Occipital lobe (tissue), 2 donors: ENCODE data around the gene BCR. TPM values are rescaled to one million over a fixed set of nuclear protein-coding genes. Genes with fewer than 3 reads are reported as not detected.

Experiments
- DNase-seq: peaks from one replicate; lab custom pipeline; 2025; lab: John Stamatoyannopoulos, UW
- total RNA-seq: library from RNA; depleted of rRNA; stranded (reverse); fragments of >200 nt; gene quantifications from one replicate; pipeline ENCODE4 v1.2.3, GENCODE V29; 2014

BCR gene
- total RNA-seq, 1 donor from 2014 or later: 53.2 TPM

DNA sequence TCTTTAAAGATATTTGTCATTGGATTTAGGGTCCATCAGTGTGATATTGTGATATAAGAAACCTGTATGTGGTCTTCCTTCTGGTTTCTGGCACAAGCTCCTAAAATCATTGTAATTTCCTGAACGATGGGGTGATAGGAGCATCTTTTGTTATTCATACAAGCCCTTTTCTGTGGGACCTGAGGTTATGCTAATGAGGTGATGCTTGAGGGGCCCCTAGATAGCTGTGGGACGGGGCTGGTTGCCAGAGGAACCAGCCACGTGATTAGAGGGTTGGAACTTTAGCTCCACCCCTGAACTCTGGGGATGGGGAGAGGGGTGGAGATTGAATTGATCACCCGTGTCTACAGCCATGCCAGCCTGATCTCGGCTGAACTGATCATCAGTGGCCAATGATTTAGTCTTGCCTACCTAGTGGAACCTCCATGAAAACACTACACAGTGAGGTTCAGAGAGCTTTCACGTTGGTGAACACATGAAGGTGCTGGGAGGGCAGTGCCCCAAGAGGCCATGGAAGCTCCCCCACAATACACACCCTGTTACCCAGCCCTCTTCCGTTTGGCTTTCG is 62.8 kb downstream of the BCR start:
- no peak for DNase-seq

DNA sequence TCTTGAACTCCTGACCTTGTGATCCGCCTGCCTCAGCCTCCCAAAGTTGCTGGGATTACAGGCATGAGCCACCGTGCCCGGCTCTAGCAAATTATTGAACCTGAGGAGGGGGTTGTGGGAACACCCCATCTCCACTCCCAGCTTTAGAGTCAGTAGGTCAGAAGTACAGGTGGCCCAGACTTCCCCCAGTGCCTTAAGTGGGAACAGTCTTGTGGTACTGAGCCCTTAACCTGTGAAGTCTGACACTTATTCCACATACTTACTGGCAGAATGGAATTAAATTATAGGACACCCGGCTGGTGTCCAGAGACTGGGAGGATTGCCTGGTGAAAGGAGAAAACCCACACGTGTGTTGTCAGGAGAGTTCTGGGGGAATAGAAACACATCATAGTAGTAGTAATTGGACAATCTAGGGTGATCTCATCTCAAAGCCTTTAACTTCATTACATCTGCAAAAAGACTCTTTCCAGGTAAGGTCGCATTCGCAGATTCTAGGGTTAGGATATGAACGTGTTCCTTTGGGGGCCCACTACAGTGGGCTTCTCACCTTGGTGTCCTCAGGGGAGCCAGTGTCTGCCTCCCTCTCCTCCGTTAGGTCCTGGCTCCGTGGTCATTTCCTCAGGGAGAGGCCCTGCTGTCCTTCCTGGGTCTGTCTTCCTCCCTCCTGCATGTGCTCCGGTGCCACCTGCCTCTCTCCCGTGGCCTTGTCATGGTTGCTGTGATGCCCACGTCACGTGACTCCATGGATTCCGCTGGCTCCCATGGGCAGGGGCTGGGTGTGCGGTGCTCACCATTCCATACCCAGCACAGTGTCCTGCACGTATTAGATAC is 63.8 kb downstream of the BCR start:
- DNase-seq: no peak

DNA sequence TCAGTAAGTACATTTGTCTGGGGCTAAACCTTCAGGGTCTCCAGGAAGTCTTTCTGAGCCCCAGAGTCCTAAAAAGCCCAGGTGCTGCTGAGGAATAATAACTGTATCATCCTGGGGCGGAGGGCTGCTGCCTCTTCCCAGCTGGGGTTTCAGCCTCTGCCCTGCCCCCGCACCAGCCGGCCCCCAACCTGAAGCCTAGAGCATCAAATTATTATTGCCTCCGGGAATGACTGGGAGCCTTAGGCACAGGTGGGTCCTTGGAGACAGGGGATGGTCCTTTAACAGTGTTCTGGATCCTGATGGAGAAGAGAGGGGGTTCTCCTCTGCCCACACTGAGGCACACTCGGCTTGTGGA is 64.4 kb downstream of the BCR start:
- DNase-seq: no peak

DNA sequence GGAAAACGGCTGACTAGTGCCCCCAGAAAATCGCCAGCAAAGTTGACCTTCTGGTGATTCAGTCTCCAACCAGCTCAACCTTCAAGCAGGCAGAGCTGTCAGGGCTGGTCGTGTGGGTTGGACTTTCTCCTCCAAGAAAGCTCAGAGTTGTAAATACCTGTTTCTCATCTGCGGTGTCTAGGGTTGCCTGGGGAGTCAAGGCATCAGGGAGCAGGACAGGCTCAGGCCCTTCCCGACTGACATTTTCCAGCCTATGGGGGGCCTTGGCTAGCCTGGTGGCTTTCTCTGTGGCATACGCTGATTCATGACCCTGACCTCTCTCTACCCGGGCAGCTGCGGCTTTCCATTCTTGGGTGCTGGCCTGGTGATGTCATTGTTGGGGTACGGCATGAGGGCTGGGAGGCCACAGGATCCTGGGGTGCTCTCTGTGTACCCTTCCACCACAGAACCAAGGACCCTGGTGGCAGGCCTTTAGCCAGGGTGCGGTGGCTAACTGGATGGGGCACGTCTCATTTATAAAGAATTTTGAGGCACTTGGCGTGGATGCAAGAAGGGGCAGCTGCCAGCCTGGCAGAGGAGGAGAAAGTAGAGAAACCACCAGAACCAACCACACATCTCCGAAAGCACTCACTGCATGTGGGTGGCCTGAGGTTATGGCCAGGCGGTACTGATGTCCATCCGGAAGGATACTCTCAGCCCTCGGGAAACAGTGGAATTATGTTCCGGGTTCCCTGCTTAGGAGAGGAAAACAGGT is 64.9 kb downstream of the BCR start:
- no peak for DNase-seq

DNA sequence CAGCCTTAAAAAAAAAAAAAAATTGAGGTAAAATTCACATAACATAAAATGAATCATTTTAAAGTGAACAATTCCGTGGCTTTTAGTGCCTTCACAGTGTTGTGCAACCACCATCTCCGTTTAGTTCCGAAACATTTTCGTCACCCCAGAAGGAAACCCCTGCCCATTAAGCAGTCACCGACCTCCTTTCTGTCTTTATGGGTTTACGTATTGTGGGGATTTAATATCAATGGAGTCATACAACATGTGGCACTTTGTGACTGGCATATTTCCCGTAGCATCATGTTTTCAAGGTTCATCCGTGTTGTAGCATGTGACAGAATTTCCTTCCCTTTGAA is 65.5 kb downstream of the BCR start:
- DNase-seq: no peak

DNA sequence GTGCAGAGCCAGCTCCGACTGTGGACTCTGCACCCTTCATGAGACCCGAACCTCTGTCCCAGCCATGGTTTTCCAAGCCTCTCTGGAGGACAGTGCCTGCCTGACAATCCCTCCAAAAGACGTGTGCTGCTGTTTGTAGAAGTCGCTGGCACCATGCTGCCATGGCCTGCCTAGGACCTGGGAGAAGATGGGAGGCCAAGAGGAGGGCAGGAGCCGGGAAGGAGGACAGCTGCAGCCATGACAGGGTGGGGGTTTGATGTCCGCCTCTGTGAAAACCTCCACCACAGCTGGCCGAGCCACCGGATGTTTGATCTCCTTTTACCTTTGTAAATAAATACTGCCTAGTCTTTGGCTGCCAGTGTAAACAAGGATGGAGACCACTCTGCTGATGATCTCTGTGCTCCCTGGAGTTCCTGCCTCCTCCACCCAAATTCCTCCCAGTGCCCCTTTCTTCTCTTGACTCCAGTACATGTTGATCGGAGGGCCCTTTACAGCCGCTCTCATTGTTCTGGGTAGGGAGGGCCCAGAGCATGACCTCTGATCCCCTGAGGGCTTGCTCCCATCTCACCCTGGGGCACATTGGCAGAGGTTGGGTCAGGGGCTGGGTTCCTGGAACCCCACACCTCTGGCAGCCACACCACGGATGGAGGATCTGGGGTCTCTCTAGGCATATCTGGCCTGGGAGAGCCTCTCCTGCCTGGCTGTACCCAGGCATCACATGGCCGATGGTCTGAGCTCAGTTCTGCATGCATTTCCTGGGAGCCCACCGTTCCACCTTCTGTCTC is 66.9 kb downstream of the BCR start:
- DNase-seq: no peak

DNA sequence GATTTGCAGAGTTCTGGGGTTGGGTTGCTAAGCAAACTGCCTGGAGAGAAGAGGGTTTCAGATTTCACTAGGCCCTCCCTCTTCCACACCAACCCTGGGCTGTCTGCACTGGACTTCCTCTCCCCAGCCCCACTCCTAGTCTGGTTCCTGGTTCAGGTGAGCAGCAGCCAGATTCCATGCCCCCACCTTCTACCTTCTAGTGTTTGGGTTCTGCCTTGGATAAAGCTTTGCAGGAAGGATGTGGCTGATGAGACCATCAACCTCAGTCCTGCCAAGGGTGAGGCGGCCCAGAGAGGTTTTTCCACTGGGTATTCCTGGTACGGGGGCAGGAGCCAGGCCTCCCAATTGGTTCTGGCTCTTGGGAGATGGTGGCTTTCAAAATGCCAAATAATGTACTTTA is 68.3 kb downstream of the BCR start:
- no peak for DNase-seq

DNA sequence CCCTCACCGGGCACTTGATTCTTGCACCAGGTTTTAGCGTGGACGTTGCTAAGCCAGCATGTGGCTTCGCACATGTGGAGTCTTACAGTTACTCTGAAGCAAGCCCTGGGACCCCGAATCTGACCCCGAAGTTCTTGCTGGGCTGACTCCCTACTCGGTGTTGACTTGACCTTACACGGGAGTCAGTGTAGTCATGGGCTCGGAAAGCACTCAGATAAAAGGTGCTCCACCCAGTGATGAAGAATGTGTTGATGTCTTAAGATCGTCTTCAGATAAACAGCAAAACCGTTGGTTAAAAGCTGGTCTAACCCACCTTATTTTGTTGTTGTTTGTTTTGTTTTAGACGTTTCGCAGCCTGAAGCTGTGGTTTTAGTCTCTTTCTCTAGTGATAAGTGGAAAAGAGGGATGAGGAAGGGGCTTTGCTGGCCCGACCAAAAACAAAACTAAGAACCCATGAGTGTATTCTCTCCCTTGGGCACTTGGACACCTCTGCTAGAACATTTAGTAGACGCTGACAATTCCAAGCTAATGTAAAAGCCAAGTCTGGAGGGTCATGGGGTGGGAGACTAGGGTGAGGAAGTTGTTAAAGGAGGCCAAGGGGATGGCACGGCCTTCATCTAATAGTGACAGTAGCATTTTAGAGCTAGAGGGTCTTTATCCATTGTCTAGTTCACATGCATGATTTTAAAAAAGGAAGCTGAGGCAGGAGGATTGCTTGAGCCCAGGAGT is 69.9 kb downstream of the BCR start:
- no peak for DNase-seq

DNA sequence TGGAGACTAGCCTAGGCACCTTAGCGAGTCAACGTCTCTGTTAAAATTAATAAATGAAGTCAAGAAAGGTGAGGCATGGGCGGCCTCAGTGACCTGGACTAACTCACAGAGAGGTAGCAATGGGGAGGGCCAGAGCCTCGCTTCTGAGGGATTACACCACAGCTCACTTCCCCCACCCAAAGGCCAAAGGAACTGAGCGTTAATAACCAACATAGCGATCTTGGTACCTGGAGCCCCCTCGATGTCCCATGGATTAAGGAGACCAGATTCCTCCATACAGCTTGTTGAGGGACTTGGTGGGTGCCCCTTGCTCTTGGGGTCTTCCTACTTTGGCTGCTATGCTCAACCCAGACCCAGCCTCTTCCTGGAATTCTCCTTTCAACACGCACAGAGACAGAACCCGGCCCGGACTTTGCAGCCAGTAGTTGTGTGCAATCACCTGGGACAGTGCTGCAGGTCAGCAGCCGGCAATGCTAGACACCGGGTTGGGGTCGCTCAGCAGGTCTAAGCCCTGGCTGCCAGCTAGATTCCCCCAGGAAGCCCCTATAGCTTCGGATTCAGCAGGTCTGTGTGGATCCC is 70.6 kb downstream of the BCR start:
- no peak for DNase-seq

DNA sequence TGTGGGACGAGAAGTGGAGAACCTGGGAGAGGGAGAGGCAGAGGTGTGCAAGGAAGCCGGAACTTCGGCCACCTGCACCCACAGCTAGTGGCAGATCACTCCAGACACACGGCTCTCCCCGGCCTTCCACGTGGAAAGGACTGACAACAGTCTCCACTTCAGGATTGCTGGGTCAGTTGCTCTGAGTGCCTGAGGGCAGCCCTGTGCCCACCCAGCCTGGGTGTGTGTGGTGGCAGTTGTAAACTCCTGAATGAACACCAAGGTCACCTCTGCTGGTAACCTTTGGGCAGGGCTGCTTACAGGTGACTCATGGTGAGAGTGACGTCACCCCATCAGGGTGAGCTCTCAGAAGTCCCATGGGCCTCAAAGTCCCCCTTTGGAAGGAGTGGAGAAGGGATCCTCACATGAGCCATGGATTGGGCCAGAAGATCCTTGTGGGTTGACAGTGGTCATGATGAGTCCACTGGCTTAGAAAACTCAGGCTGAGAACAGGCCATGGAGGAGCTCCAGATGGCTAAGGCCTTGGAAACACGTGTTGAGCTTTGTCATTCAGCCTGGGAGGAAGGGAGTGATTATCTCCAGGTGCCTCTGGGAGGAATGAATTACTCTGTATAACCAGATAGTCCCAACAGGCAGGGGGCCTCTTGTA is 71.3 kb downstream of the BCR start:
- DNase-seq: no peak

DNA sequence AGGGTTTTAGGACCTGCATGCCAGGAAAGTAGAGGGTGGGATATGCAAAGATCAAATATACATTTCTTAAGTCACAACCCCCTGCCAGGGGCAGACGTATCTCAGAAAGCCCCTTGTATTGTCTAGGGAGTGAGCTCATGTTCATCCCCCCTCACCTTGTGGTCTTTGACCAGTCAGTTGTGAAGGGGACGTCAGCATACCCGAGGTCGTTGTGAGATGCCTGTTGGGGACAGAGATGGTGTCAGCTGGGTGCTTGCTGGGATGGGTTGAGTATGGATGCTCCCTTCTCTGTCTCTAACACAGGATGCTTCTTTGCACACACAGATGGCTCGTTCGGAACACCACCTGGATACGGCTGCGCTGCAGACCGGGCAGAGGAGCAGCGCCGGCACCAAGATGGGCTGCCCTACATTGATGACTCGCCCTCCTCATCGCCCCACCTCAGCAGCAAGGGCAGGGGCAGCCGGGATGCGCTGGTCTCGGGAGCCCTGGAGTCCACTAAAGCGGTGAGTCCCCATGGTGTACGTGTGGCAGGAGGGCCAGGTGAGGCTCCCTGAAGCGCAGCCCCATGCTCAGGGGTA is 73.3 kb downstream of the BCR start:
- no peak for DNase-seq

DNA sequence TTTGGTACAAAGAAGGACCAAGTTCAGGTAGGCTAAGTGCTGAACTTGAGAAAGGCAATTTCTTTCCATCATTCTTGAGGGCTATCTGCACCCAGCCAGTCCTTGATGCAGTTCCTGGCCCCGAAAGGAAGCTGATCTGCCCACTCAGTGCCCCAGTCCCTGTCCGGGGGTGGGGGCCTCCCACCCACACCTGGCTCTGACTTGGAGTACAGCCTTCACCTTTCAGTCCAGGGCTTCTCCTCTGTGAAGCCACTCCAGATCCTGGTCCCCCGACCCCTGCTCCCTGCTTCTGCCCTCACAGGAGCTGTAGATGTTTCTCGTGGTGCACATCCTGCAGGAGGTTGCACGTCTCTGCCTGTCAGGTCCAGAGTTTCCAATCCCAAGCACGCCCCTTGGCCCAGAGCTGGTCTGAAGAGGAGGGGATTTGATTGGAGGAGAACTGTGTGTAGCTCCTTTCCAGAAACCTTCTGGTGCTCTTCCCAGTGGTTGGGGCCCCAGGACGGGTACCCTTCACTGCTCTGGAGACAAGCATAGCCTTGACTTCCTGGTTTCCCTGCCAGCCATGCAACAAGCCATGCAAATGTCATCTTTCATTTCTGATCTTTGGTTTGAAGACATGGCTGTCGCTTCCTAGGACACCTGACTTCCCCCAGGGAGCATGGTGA is 75.3 kb downstream of the BCR start:
- DNase-seq: no peak

DNA sequence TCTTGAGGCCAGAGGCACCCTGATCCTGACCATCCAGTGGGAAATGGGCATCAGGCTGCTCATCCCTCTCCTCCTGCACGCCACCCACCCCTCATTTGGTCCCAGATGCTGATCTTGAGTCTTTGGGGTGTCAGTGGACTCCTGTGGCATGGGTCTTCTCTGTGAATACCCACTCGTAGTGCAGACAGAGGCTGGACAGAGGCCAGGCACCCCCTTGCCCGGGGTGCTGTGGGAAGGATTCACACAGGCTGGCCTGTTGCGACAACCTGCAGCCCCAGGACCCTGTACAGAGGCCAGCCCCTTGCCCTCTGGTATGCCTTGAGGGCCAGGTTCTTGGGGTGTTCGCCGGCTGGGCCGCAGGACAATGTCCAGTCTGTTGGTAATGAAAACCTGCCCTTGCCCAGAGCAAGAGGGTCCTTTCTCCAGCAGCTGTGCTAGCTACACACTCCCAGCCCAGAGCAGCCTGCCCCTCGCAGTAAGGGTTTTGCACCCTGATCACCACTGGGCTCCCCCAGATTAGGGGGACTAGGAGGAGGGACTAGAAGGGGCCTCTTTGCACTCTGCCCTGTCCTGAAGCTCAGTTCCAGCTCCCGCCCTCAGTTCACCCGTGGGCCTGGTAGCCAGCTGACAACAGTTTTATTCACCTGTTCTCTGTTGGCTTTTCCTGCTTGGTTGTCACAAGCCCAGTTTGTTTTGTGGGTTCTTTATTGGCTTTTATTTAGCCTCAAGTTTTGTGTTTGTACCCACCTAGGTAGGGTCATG is 76.0 kb downstream of the BCR start:
- DNase-seq: no peak

DNA sequence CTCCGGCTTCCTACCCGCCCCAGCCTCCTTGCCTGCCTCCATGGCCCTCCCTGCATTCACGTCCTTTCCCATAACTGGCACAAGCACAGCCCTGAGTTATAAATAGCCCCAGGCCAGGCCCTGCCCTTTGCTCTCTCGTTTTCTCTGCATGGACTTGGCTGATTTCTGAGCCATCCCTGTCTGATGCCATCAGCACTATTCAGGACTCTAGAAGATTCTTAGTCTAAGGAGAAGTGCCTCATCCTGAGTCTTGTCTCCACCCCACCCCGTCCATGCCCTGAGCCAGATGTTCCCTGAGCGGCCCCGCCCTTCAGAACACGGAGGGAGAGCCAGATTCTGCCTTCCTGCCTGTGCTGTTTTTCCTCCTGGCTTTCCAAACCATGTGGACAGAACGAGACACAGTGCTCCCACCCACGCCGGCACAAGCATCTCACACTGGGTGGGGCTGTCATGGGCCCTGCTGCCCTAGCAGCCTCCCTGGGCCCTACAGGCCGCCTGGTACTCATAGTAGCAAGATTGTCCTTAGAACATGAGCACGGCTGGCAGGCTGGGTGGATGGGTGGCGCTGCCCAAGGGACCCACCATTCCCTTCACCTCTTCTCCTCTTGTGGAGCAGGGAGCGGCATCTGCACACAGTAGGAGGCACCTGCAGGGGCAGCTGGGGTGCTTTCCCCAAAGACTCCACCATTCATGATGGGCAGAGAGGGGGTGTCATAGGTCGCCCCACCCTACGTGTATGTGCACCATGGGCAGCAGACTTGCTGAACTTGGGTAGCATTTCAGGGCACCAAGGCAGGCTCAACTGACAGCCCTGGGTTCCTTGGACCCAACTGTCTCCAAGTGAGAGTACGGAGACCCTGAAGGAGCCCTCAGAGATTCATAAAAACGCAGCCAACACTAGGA is 76.9 kb downstream of the BCR start:
- DNase-seq: peak; percentile 16

DNA sequence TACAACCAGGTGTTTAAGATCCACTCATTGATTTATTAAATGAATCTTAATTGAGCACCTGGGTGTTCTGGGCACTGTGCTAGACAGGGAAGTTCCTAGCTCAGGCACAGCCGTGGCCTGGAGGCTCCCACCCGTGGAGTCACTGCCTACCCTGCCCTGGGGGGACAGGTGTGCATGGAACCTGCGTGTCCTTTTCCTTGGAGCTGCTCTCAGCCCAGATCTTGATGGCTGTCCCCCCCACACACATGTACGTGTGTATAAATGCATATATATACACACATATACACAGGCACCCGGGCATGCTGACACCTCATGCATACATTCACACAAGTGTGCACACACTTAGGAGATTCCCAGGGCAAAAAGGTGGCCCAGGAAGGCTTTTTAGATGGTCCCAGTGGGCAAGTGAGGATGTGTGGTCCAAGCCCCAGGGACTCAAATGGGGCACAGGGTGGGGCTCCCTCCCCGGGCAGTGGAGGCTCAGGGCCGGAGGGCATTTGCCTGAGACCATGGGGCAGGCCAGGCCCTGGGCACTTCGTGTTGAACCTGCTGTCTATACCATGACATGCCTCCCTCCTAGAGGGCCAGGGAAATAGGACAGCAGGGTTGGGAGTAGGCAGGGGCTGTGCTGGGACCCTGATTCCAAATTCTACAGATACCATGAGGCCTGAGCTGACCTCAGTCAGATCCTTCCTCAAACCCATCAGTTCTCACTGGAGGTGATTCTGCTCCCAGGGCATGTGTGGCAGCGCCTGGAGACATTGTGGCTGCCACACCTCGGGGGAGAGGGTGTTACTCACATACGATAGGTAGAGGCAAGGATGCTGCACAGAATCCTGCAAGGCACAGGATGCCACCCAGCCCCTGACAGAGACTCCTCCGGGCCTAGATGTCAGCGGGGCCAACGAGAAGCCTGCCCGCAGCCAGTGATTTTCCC is 77.8 kb downstream of the BCR start:
- DNase-seq: no peak

DNA sequence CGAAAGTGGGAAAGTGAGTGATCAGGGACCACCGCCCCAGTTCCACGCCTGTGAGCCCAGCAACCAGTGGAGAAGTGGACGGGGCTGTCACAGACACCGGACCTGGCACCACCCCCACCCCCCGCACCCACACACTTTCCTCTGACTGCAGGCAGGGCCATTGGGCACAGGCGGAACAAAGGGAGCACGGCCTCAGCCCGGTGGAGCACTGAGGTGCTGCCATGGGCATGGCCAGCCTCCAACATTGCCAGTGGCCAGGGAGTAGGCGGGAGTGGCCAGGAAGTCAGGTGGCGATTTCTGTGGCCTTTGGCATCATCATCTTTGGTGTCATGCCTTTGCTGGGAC is 78.5 kb downstream of the BCR start:
- DNase-seq: no peak
